Cardiac muscle cell (in vitro differentiated cells and primary cell): Measurements from ENCODE around the gene EPHA1. TPM values are rescaled to one million over a fixed set of nuclear protein-coding genes. Genes with fewer than 3 reads are reported as not detected.

ENCODE experiments used
- DNase-seq, 2 donors: peaks; one replicate each; pipeline versions ENCODE4 v3.0.0 to v3.0.0-alpha.2; 2010 to 2017; ENCODE audit warnings: low read depth in 1 of 2, low spot score in 1 of 2
- H3K27ac ChIP-seq: fragments of 200-600 bp; sonication (generic); 2 replicates; pipeline ENCODE4 v1.5.1; 2016
- H3K27me3 ChIP-seq: fragments of 200-600 bp; sonication (generic); 2 replicates; pipeline ENCODE4 v1.6.0; 2016; ENCODE audit warnings: control low read depth
- H3K36me3 ChIP-seq: fragments of 200-600 bp; sonication (generic); 2 replicates; pipeline ENCODE4 v1.5.1; 2016; ENCODE audit warnings: control low read depth
- H3K4me1 ChIP-seq: fragments of 200-600 bp; sonication (generic); 2 replicates; pipeline ENCODE4 v1.8.1; 2017; ENCODE audit warnings: low read depth, mild to moderate bottlenecking, mixed run types
- H3K4me3 ChIP-seq: fragments of 200-600 bp; sonication (generic); 2 replicates; pipeline ENCODE4 v1.5.1; 2016; ENCODE audit warnings: mild to moderate bottlenecking
- H3K9me3 ChIP-seq: fragments of 200-600 bp; sonication (generic); 2 replicates; pipeline ENCODE4 v1.5.1; 2017; ENCODE audit warnings: low read depth, mild to moderate bottlenecking, control low read depth
- CTCF ChIP-seq: IDR thresholded peaks from 2 replicates; pipeline ENCODE4 v1.5.1; 2012; ENCODE audit warnings: low read depth, mild to moderate bottlenecking, low read length
- polyA plus RNA-seq: library from polyadenylated mRNA; unstranded; fragments of >200 nt; fragmentation: Nextera tagmentation; extraction: Ambion mirVana; gene quantifications from 2 replicates; pipeline ENCODE4 v1.2.1, GENCODE V29; 2016
- total RNA-seq: library from RNA; depleted of rRNA; stranded (reverse); fragments of >200 nt; gene quantifications from 2 replicates; pipeline ENCODE4 v1.2.3, GENCODE V29; 2016

Gene EPHA1
- total and polyA plus RNA-seq, 2 experiments from 2014 or later = 0.30 to 1.8 TPM

- Histone ChIP-seq H3K4me1 (no peaks in the 10 kb centered on the region), H3K9me3 (no peaks in the 10 kb centered on the region), H3K27ac (no peak overlapping the region), H3K27me3 (no peaks in the 10 kb centered on the region), H3K4me3 (no peak overlapping the region), H3K36me3 (no peaks in the 10 kb centered on the region)
- DNase-seq = no peak
- no peak for TF ChIP-seq CTCF
These were observed 10.0 kb downstream of the EPHA1 start for GRCh38 chr7:143398616-143399015.

GRCh38 chr7:143397710-143398530 lies 10.7 kb downstream of the EPHA1 start:
- no peak for DNase-seq
- H3K9me3 ChIP-seq = no peaks in the 10 kb centered on the region
- H3K27me3 ChIP-seq = no peaks in the 10 kb centered on the region
- H3K36me3 ChIP-seq = no peaks in the 10 kb centered on the region
- no peak for TF ChIP-seq CTCF
- H3K27ac ChIP-seq = no peak overlapping the region
- no peak overlapping the region for H3K4me3 ChIP-seq
- no peaks in the 10 kb centered on the region for H3K4me1 ChIP-seq

- no peak for DNase-seq
- H3K4me1 ChIP-seq = no peaks in the 10 kb centered on the region
- TF ChIP-seq CTCF = no peak
- no peak overlapping the region for H3K27ac ChIP-seq
- no peaks in the 10 kb centered on the region for H3K27me3 ChIP-seq
- no peak overlapping the region for H3K4me3 ChIP-seq
- no peaks in the 10 kb centered on the region for H3K36me3 ChIP-seq
- H3K9me3 ChIP-seq = no peaks in the 10 kb centered on the region
These were observed 11.8 kb downstream of the EPHA1 start for GRCh38 chr7:143396625-143397556.

GRCh38 chr7:143396182-143396581 lies 12.5 kb downstream of the EPHA1 start:
- H3K27ac ChIP-seq = no peak overlapping the region
- DNase-seq = no peak
- H3K27me3 ChIP-seq = no peaks in the 10 kb centered on the region
- no peaks in the 10 kb centered on the region for H3K9me3 ChIP-seq
- TF ChIP-seq CTCF = no peak
- H3K4me1 ChIP-seq = no peaks in the 10 kb centered on the region
- H3K4me3 ChIP-seq = no peak overlapping the region
- no peaks in the 10 kb centered on the region for H3K36me3 ChIP-seq

GRCh38 chr7:143395187-143396149 lies 13.2 kb downstream of the EPHA1 start:
- H3K4me3 ChIP-seq = no peak overlapping the region
- no peaks in the 10 kb centered on the region for H3K9me3 ChIP-seq
- no peaks in the 10 kb centered on the region for H3K4me1 ChIP-seq
- H3K27ac ChIP-seq = no peak overlapping the region
- peaks cover 4% of the 10 kb centered on the region for H3K36me3 ChIP-seq
- DNase-seq = peak in 1 of 2 donors; percentile 49
- H3K27me3 ChIP-seq = no peaks in the 10 kb centered on the region
- peak; percentile 36 for TF ChIP-seq CTCF
